ENCODE results near the gene PIK3AP1. TPM values are rescaled to one million over a fixed set of nuclear protein-coding genes. Genes with fewer than 3 reads are reported as not detected.

The PIK3AP1 gene
- total and polyA plus RNA-seq, 2 of the 8 experiments (the other 6 are each of a cell fraction or from before 2014, with no cell fraction given): 1.9 to 4.5 TPM

- no peak for DNase-seq (ENCODE audit: low read depth in 1 of 2, low spot score in 2 of 2)
- Histone ChIP-seq H2BK120ac (replicated peaks; ENCODE audit: low read depth, low read length) (no peak overlapping the region), H3K36me3 (ENCODE audit: control insufficient read depth in 2 of 4, insufficient read depth in 4 of 4, low read length in 3 of 4) (no peaks in the 10 kb centered on the region), H2BK15ac (ENCODE audit: low read length) (no peak overlapping the region), H2BK12ac (ENCODE audit: low read depth, low read length) (no peak overlapping the region), H3K4me2 (ENCODE audit: insufficient read depth in 1 of 2, low read depth in 2 of 2, low read length in 2 of 2) (no peak overlapping the region), H2AK5ac (ENCODE audit: low read depth, low read length) (no peak overlapping the region), H2AFZ (ENCODE audit: low read length) (no peak overlapping the region), H3K18ac (ENCODE audit: extremely low read depth, low read length) (no peak overlapping the region), H2BK20ac (ENCODE audit: low read length) (no peak overlapping the region), H3K79me1 (ENCODE audit: low read depth, low read length) (no peaks in the 10 kb centered on the region), H3K9ac (replicated peaks in 1 of 4; ENCODE audit: extremely low read depth in 1 of 4, low read depth in 3 of 4, low read length in 3 of 4) (no peak overlapping the region), H4K8ac (ENCODE audit: extremely low read depth, insufficient read depth, low read length) (no peak overlapping the region), H3K79me2 (ENCODE audit: control insufficient read depth in 1 of 2, insufficient read depth in 2 of 2, low read length in 2 of 2) (no peaks in the 10 kb centered on the region), H3K9me3 (ENCODE audit: insufficient read depth in 2 of 2, low read depth in 1 of 2, low read length in 1 of 2) (no peaks in the 10 kb centered on the region), H4K20me1 (replicated peaks in 1 of 2; ENCODE audit: control insufficient read depth in 1 of 2, insufficient read depth in 2 of 2, low read length in 2 of 2) (no peaks in the 10 kb centered on the region), H3K27ac (ENCODE audit: low read depth, low read length) (no peak overlapping the region), H3K23me2 (ENCODE audit: low read depth, low read length) (no peaks in the 10 kb centered on the region), H3K27me3 (replicated peaks in 1 of 4; ENCODE audit: control insufficient read depth in 3 of 4, extremely low read depth in 1 of 4, insufficient read depth in 3 of 4, low read length in 3 of 4) (no peaks in the 10 kb centered on the region), H3K56ac (replicated peaks; ENCODE audit: insufficient read length, low read depth, low read length) (no peak overlapping the region), H3K4ac (replicated peaks; ENCODE audit: insufficient read length, low read depth, low read length) (no peak overlapping the region), H3K23ac (ENCODE audit: insufficient read length) (no peak overlapping the region), H4K5ac (ENCODE audit: insufficient read length, low read depth, low read length) (no peak overlapping the region), H3K4me3 (ENCODE audit: extremely low read depth in 1 of 4, insufficient read depth in 2 of 4, low read depth in 3 of 4, low read length in 4 of 4) (no peak overlapping the region), H2BK5ac (ENCODE audit: low read depth, low read length) (no peak overlapping the region), H3K4me1 (replicated peaks in 1 of 4; ENCODE audit: control insufficient read depth in 3 of 4, insufficient read depth in 4 of 4, low read length in 3 of 4) (no peaks in the 10 kb centered on the region), H4K91ac (replicated peaks; ENCODE audit: insufficient read length, low read length) (no peak overlapping the region), H3K14ac (ENCODE audit: insufficient read length) (no peak overlapping the region)
- ChIA-PET CTCF (ENCODE audit: partially characterized antibody) (interaction anchor here (0.7 to 5.1 kb wide), 3 partner anchors 29 to 292 kb away, joined by 3 to 20 read pairs (median 5); no protein-coding TSS in a partner anchor), POLR2A (ENCODE audit: partially characterized antibody) (no interaction called here)
- WGBS, 2 experiments (ENCODE audit: extremely low coverage in 1 of 2, insufficient coverage in 1 of 2, insufficient read length in 1 of 2, insufficient replicate concordance in 2 of 2, low coverage in 1 of 2, low lambda C conversion rate in 2 of 2, missing lambda C conversion rate in 1 of 2): 88% methylated on average over 4 of the region's 4 CpGs; no CpG with 5 or more reads in 1 of the 2 experiments
- TF ChIP-seq ZNF274 (IDR thresholded peaks at IDR 0.05; ENCODE audit: borderline replicate concordance, extremely low read depth, low read length): no peak
- TF ChIP-seq NRF1 (IDR thresholded peaks at IDR 0.05; ENCODE audit: low read depth, low read length): no peak
- TF ChIP-seq CHD2 (IDR thresholded peaks at IDR 0.05; ENCODE audit: low read length): no peak
- no peak for TF ChIP-seq POLR2A (IDR thresholded peaks at IDR 0.05; ENCODE audit: control extremely low read depth in 1 of 2, low read depth in 2 of 2, low read length in 2 of 2)
- FAIRE-seq: no peak
Observed at GRCh38 chr10:96670786-96671185, 49.5 kb downstream of the PIK3AP1 start.

Measured in H1 (cell line).